Tibial nerve (tissue), 4 donors: ENCODE data around the gene EOGT. TPM values are rescaled to one million over a fixed set of nuclear protein-coding genes. Genes with fewer than 3 reads are reported as not detected.

ENCODE experiments used
- DNase-seq, 2 donors: peaks; one replicate each; pipeline ENCODE4 v3.0.0-alpha.2; 2019; ENCODE audit warnings: low spot score in 2 of 2
- H3K27ac ChIP-seq, 4 donors: fragments of 200-600 bp; sonication (generic) in 3 of 4; one replicate each; pipeline ENCODE4 v1.5.1; 2017 to 2019; ENCODE audit warnings: mild to moderate bottlenecking in 1 of 4
- H3K27me3 ChIP-seq, 2 donors: fragments of 200-600 bp; sonication (generic) in 1 of 2; one replicate each; pipeline versions ENCODE4 v1.5.1 to v1.6.0; 2017 to 2019
- H3K36me3 ChIP-seq, 3 donors: fragments of 200-600 bp; sonication (generic); one replicate each; pipeline ENCODE4 v1.5.1; 2018 to 2019
- H3K4me1 ChIP-seq, 4 donors: fragments of 200-600 bp; sonication (generic) in 3 of 4; one replicate each; pipeline ENCODE4 v1.5.1; 2017 to 2019
- H3K4me3 ChIP-seq, 4 donors: fragments of 200-600 bp; sonication (generic) in 3 of 4; one replicate each; pipeline ENCODE4 v1.5.1; 2017 to 2019; ENCODE audit warnings: mild to moderate bottlenecking in 1 of 4, moderate library complexity in 1 of 4
- H3K9me3 ChIP-seq, 4 donors: fragments of 200-600 bp; sonication (generic) in 3 of 4; one replicate each; pipeline ENCODE4 v1.5.1; 2017 to 2019
- CTCF ChIP-seq, 5 experiments: fragments of 200-600 bp in 3 of 5; fragments of 450-650 bp in 2 of 5; sonication (generic) in 3 of 5; IDR thresholded peaks; one replicate each; pipeline ENCODE4 v1.5.1; 2016 to 2019; ENCODE audit warnings: antibody characterized with exemption in 5 of 5, mild to moderate bottlenecking in 3 of 5, moderate library complexity in 2 of 5
- EP300 ChIP-seq, 2 donors: sonication (generic); formaldehyde crosslinking; IDR thresholded peaks; one replicate each; pipeline ENCODE4 v1.6.1; 2017; ENCODE audit warnings: antibody characterized with exemption in 2 of 2, mild to moderate bottlenecking in 1 of 2
- POLR2A ChIP-seq, 2 donors: fragments of 450-650 bp; IDR thresholded peaks; one replicate each; pipeline ENCODE4 v1.6.1; 2017; ENCODE audit warnings: antibody characterized with exemption in 2 of 2, mild to moderate bottlenecking in 2 of 2, moderate library complexity in 2 of 2
- WGBS, 2 donors: methylation state at CpG; one replicate each; pipeline ENCODE4 v1.1.5; 2018; 5-methylcytosine and 5-hydroxymethylcytosine counted together
- total RNA-seq, 4 donors: library from RNA; depleted of rRNA; stranded (reverse); fragments of >200 nt; gene quantifications; one replicate each; pipeline ENCODE4 v1.1.0, GENCODE V29; 2016

The EOGT gene
- 10 to 100 TPM; 27.2 to 55.9 (median 37.1) TPM for total RNA-seq

- H3K9me3 ChIP-seq = no peaks in the 10 kb centered on the region
- TF ChIP-seq EP300 (IDR thresholded peaks at IDR 0.05) (peak in 1 of 2 donors; percentile 67), CTCF (IDR thresholded peaks at IDR 0.05) (peak; percentile 58 to 81 (median 65)), POLR2A (IDR thresholded peaks at IDR 0.05) (peak in 1 of 2 donors; percentile 44)
- peaks cover 0 to 16% (median 0%) of the 10 kb centered on the region in 3 donors for H3K36me3 ChIP-seq
- peak within 1 kb of the TSS; percentile 89 to 98 (median 90) for H3K27ac ChIP-seq
- peak; percentile 79 to 82 for DNase-seq
- no peaks in the 10 kb centered on the region for H3K27me3 ChIP-seq
- H3K4me3 ChIP-seq = peak within 1 kb of the TSS; percentile 58 to 94 (median 78)
- WGBS, 2 donors = 1% methylated on average over 69 to 74 of the region's 96 CpGs
- peaks cover 0 to 40% (median 4%) of the 10 kb centered on the region in 4 donors for H3K4me1 ChIP-seq
Measured at GRCh38 chr3:69013253-69014021, at the start of gene EOGT. EOGT (minus strand) TSS chr3:69013684; CDS start chr3:69009846, 3,838 bp downstream.

- TF ChIP-seq EP300 (IDR thresholded peaks at IDR 0.05) = no peak
- no peak for TF ChIP-seq CTCF (IDR thresholded peaks at IDR 0.05)
- TF ChIP-seq POLR2A (IDR thresholded peaks at IDR 0.05) = no peak
- Histone ChIP-seq H3K4me3 (no peak overlapping the region), H3K27ac (no peak overlapping the region), H3K27me3 (no peaks in the 10 kb centered on the region), H3K36me3 (peaks cover 6 to 88% (median 22%) of the 10 kb centered on the region in 3 donors), H3K9me3 (no peaks in the 10 kb centered on the region), H3K4me1 (peaks cover 0 to 4% (median 0%) of the 10 kb centered on the region in 4 donors)
- no peak for DNase-seq
Measured at GRCh38 chr3:69059688-69060087, 46.2 kb upstream of the EOGT start.

- no peak for DNase-seq
- Histone ChIP-seq H3K4me1 (peaks cover 0 to 4% (median 0%) of the 10 kb centered on the region in 4 donors), H3K36me3 (peaks cover 6 to 94% (median 22%) of the 10 kb centered on the region in 3 donors), H3K9me3 (no peaks in the 10 kb centered on the region), H3K4me3 (no peak overlapping the region), H3K27me3 (no peaks in the 10 kb centered on the region), H3K27ac (peak overlapping the region in 1 of 4 donors; percentile 47)
- 92 to 93% methylated on average over 2 of the region's 2 CpGs for WGBS, 2 donors
- TF ChIP-seq POLR2A (IDR thresholded peaks at IDR 0.05) (no peak), EP300 (IDR thresholded peaks at IDR 0.05) (no peak), CTCF (IDR thresholded peaks at IDR 0.05) (no peak)
Measured at GRCh38 chr3:69058947-69059224, 45.4 kb upstream of the EOGT start.

- TF ChIP-seq EP300 (IDR thresholded peaks at IDR 0.05) (no peak), CTCF (IDR thresholded peaks at IDR 0.05) (no peak), POLR2A (IDR thresholded peaks at IDR 0.05) (no peak)
- peaks cover 0 to 4% (median 0%) of the 10 kb centered on the region in 4 donors for H3K4me1 ChIP-seq
- no peak for DNase-seq
- no peaks in the 10 kb centered on the region for H3K27me3 ChIP-seq
- no peak overlapping the region for H3K4me3 ChIP-seq
- no peaks in the 10 kb centered on the region for H3K9me3 ChIP-seq
- WGBS, 2 donors = 84 to 91% methylated on average over 3 of the region's 3 CpGs
- peaks cover 6 to 95% (median 22%) of the 10 kb centered on the region in 3 donors for H3K36me3 ChIP-seq
- H3K27ac ChIP-seq = peak overlapping the region in 1 of 4 donors; percentile 47
Measured at GRCh38 chr3:69058180-69058946, 44.9 kb upstream of the EOGT start.

GRCh38 chr3:69052472-69052898, 39.0 kb upstream of the EOGT start:
- DNase-seq = no peak
- WGBS, 2 donors = 9 to 13% methylated on average over 9 of the region's 9 CpGs
- Histone ChIP-seq H3K27me3 (no peaks in the 10 kb centered on the region), H3K9me3 (no peaks in the 10 kb centered on the region), H3K36me3 (peaks cover 0 to 50% (median 0%) of the 10 kb centered on the region in 3 donors), H3K4me3 (peak overlapping the region; percentile 75 to 92 (median 81)), H3K27ac (peak overlapping the region; percentile 93 to 97 (median 94)), H3K4me1 (peaks cover 6 to 42% (median 21%) of the 10 kb centered on the region in 4 donors)
- TF ChIP-seq CTCF (IDR thresholded peaks at IDR 0.05) = no peak
- TF ChIP-seq EP300 (IDR thresholded peaks at IDR 0.05) = no peak
- TF ChIP-seq POLR2A (IDR thresholded peaks at IDR 0.05) = no peak
